NCI-H2171 (cell line): ENCODE measurements around the gene ATP5PF.
"Not testable (repeated sequence)": the region's sequence is repeated elsewhere in the genome, so short reads cannot be mapped to it uniquely, and the experiment has no call there.

Source experiments
- DNase-seq: peaks from one replicate; lab custom pipeline; 2025; lab: John Stamatoyannopoulos, UW

Gene ATP5PF

GRCh38 chr21:25722631-25723030 is 12.1 kb downstream of the ATP5PF start:
- DNase-seq = no peak

- no peak for DNase-seq
Measured at GRCh38 chr21:25721987-25722386, 12.7 kb downstream of the ATP5PF start.

- DNase-seq = no peak
Measured at GRCh38 chr21:25717491-25718147, 17.1 kb downstream of the ATP5PF start.

GRCh38 chr21:25714066-25714465 is 20.6 kb downstream of the ATP5PF start:
- not testable (repeated sequence) for DNase-seq

- DNase-seq = no peak
Measured at GRCh38 chr21:25710550-25710949, 24.2 kb downstream of the ATP5PF start.

GRCh38 chr21:25709684-25710265 is 24.9 kb downstream of the ATP5PF start:
- DNase-seq = no peak

- no peak for DNase-seq
Measured at GRCh38 chr21:25708467-25709065, 26.1 kb downstream of the ATP5PF start.

GRCh38 chr21:25701529-25701928 is 33.2 kb downstream of the ATP5PF start:
- DNase-seq = no peak

GRCh38 chr21:25700741-25701140 is 34.0 kb downstream of the ATP5PF start:
- no peak for DNase-seq

GRCh38 chr21:25695461-25695860 is 39.2 kb downstream of the ATP5PF start:
- not testable (repeated sequence) for DNase-seq

GRCh38 chr21:25691976-25692375 is 42.7 kb downstream of the ATP5PF start:
- no peak for DNase-seq

- no peak for DNase-seq
Measured at GRCh38 chr21:25689226-25689625, 45.5 kb downstream of the ATP5PF start.

- no peak for DNase-seq
Measured at GRCh38 chr21:25688275-25689155, 46.2 kb downstream of the ATP5PF start.

- no peak for DNase-seq
Measured at GRCh38 chr21:25687787-25688186, 46.9 kb downstream of the ATP5PF start.

GRCh38 chr21:25682382-25682781 is 52.3 kb downstream of the ATP5PF start:
- DNase-seq = no peak

- DNase-seq = no peak
Measured at GRCh38 chr21:25676451-25676850, 58.3 kb downstream of the ATP5PF start.
